ENCODE data around the gene ARNT2. TPM values are rescaled to one million over a fixed set of nuclear protein-coding genes. Genes with fewer than 3 reads are reported as not detected.

Gene ARNT2
- total RNA-seq (2021; ENCODE audit: unreplicated experiment), result 16.8 TPM
- 12.9 TPM for polyA plus RNA-seq (2012; ENCODE audit: insufficient read length)
- Bru-seq, nascent RNA, result percentile 56 among the genes with signal in this experiment
- percentile 49 among the genes with signal in this experiment for BruChase-seq, experiment 1, labeled RNA remaining after a 2-hour chase
- BruChase-seq, experiment 2, labeled RNA remaining after a 6-hour chase, result percentile 54 among the genes with signal in this experiment
- long read RNA-seq, full-length matches to known transcripts, result 5 of 27 reads
- long read RNA-seq, partial matches to known transcripts, result 3 of 27 reads
- long read RNA-seq, other reads (novel, unspliced or antisense), result 19 of 27 reads

- DNase-seq (ENCODE audit: low read depth, low spot score) (no peak), ATAC-seq (peak; percentile 74)
- TF ChIP-seq, protein P1, sequence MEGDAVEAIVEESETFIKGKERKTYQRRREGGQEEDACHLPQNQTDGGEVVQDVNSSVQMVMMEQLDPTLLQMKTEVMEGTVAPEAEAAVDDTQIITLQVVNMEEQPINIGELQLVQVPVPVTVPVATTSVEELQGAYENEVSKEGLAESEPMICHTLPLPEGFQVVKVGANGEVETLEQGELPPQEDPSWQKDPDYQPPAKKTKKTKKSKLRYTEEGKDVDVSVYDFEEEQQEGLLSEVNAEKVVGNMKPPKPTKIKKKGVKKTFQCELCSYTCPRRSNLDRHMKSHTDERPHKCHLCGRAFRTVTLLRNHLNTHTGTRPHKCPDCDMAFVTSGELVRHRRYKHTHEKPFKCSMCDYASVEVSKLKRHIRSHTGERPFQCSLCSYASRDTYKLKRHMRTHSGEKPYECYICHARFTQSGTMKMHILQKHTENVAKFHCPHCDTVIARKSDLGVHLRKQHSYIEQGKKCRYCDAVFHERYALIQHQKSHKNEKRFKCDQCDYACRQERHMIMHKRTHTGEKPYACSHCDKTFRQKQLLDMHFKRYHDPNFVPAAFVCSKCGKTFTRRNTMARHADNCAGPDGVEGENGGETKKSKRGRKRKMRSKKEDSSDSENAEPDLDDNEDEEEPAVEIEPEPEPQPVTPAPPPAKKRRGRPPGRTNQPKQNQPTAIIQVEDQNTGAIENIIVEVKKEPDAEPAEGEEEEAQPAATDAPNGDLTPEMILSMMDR (IDR thresholded peaks at IDR 0.05), result no peak
- TF ChIP-seq SIN3A (IDR thresholded peaks at IDR 0.05; ENCODE audit: borderline replicate concordance, insufficient read depth, low read depth, low read length), result no peak
- no peak for TF ChIP-seq TCF7L2 (IDR thresholded peaks at IDR 0.05; ENCODE audit: low read depth, low read length)
- TF ChIP-seq, protein P2, sequence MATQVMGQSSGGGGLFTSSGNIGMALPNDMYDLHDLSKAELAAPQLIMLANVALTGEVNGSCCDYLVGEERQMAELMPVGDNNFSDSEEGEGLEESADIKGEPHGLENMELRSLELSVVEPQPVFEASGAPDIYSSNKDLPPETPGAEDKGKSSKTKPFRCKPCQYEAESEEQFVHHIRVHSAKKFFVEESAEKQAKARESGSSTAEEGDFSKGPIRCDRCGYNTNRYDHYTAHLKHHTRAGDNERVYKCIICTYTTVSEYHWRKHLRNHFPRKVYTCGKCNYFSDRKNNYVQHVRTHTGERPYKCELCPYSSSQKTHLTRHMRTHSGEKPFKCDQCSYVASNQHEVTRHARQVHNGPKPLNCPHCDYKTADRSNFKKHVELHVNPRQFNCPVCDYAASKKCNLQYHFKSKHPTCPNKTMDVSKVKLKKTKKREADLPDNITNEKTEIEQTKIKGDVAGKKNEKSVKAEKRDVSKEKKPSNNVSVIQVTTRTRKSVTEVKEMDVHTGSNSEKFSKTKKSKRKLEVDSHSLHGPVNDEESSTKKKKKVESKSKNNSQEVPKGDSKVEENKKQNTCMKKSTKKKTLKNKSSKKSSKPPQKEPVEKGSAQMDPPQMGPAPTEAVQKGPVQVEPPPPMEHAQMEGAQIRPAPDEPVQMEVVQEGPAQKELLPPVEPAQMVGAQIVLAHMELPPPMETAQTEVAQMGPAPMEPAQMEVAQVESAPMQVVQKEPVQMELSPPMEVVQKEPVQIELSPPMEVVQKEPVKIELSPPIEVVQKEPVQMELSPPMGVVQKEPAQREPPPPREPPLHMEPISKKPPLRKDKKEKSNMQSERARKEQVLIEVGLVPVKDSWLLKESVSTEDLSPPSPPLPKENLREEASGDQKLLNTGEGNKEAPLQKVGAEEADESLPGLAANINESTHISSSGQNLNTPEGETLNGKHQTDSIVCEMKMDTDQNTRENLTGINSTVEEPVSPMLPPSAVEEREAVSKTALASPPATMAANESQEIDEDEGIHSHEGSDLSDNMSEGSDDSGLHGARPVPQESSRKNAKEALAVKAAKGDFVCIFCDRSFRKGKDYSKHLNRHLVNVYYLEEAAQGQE (IDR thresholded peaks at IDR 0.05; ENCODE audit: insufficient read depth in 1 of 2, low read depth in 2 of 2, low read length in 1 of 2), result no peak
- TF ChIP-seq POLR2AphosphoS5 (IDR thresholded peaks at IDR 0.05; ENCODE audit: low read depth, low read length), result no peak
- Histone ChIP-seq H3K4me1 (ENCODE audit: control insufficient read depth, insufficient read depth, low read length) (no peaks in the 10 kb centered on the region), H3K9me3 (ENCODE audit: control insufficient read depth, insufficient read depth, low read depth, low read length) (no peaks in the 10 kb centered on the region), H3K27ac (ENCODE audit: low read length) (no peak within 1 kb of the TSS), H3K27me3 (ENCODE audit: control insufficient read depth, insufficient read depth, low read length) (peaks cover 31% of the 10 kb centered on the region), H3K36me3 (ENCODE audit: control insufficient read depth, insufficient read depth, low read length) (no peaks in the 10 kb centered on the region), H3K4me3 (ENCODE audit: low read depth in 2 of 2, low read length in 2 of 2) (peak within 1 kb of the TSS; percentile 48 to 53)
- intact Hi-C loops (cut with micrococcal nuclease; ENCODE audit: unreplicated experiment), result no loop called here
- in situ Hi-C loops (cut with HindIII; ENCODE audit: low pct_unique_long_range_greater_than_20kb, low sequenced_read_pairs), result no loop called here
- no TSS peak for BruUV-seq (replicated peaks)
- CTCF ChIA-PET, result no interaction called here
- POLR2A ChIA-PET, result no interaction called here
Measured at GRCh38 chr15:80404057-80404760, at the start of gene ARNT2. Gene ARNT2 (plus strand): TSS chr15:80404382. CDS start chr15:80404516, 134 bp downstream.

- H3K27me3 ChIP-seq (ENCODE audit: control insufficient read depth, insufficient read depth, low read length), result peaks cover 2% of the 10 kb centered on the region; the same call in 1 of the 2 replicates
- intact Hi-C loops (cut with micrococcal nuclease; ENCODE audit: unreplicated experiment) (no loop called here), in situ Hi-C loops (cut with HindIII; ENCODE audit: low pct_unique_long_range_greater_than_20kb, low sequenced_read_pairs) (no loop called here)
- ChIA-PET POLR2A (no interaction called here), CTCF (interaction anchor here (0.5 to 0.6 kb wide), 2 partner anchors 83 to 1316 kb away, joined by 3 to 4 read pairs; no protein-coding TSS in a partner anchor)
- no peak for TF ChIP-seq POLR2AphosphoS5 (IDR thresholded peaks at IDR 0.05; ENCODE audit: low read depth, low read length)
- TF ChIP-seq, protein P1 (IDR thresholded peaks at IDR 0.05), result peak; percentile 57
- H3K27ac ChIP-seq (ENCODE audit: low read length), result no peak overlapping the region
- no peak for DNase-seq (ENCODE audit: low read depth, low spot score)
- H3K36me3 ChIP-seq (ENCODE audit: control insufficient read depth, insufficient read depth, low read length), result no peaks in the 10 kb centered on the region
- no peaks in the 10 kb centered on the region for H3K4me1 ChIP-seq (ENCODE audit: control insufficient read depth, insufficient read depth, low read length)
- no peak overlapping the region for H3K4me3 ChIP-seq (ENCODE audit: low read depth in 2 of 2, low read length in 2 of 2)
- BruUV-seq (replicated peaks), result no TSS peak
- peaks cover 4% of the 10 kb centered on the region; the same call in 1 of the 2 replicates for H3K9me3 ChIP-seq (ENCODE audit: control insufficient read depth, insufficient read depth, low read depth, low read length)
- ATAC-seq, result peak; percentile 69; the same call in 1 of the 2 replicates
Measured at GRCh38 chr15:80367094-80367493, 37.1 kb upstream of the ARNT2 start.
